Measurements from ENCODE around the gene SYNGAP1.

The SYNGAP1 gene

GRCh38 chr6:33426590-33427511 is 7.0 kb downstream of the SYNGAP1 start:
- no peak for TF ChIP-seq CTCF (IDR thresholded peaks at IDR 0.05; ENCODE audit: low read depth, low read length)
- DNase-seq (ENCODE audit: extremely low read depth, low read depth), result no peak

- no peak; the same call in 1 of the 2 replicates for TF ChIP-seq CTCF (IDR thresholded peaks at IDR 0.05; ENCODE audit: low read depth, low read length)
- no peak for DNase-seq (ENCODE audit: extremely low read depth, low read depth)
Measured at GRCh38 chr6:33427585-33428223, 7.8 kb downstream of the SYNGAP1 start.

GRCh38 chr6:33428224-33428965 is 8.5 kb downstream of the SYNGAP1 start:
- DNase-seq (ENCODE audit: extremely low read depth, low read depth), result no peak

GRCh38 chr6:33428966-33429749 is 9.3 kb downstream of the SYNGAP1 start:
- no peak for TF ChIP-seq CTCF (IDR thresholded peaks at IDR 0.05; ENCODE audit: low read depth, low read length)
- no peak for DNase-seq (ENCODE audit: extremely low read depth, low read depth)

More at GRCh38 chr6:33428224-33428965, 8.5 kb downstream of the SYNGAP1 start:
- peak; percentile 9 for TF ChIP-seq CTCF (IDR thresholded peaks at IDR 0.05; ENCODE audit: low read depth, low read length)

GRCh38 chr6:33429750-33430052 is 9.8 kb downstream of the SYNGAP1 start:
- no peak for TF ChIP-seq CTCF (IDR thresholded peaks at IDR 0.05; ENCODE audit: low read depth, low read length)
- DNase-seq (ENCODE audit: extremely low read depth, low read depth), result no peak

- TF ChIP-seq CTCF (IDR thresholded peaks at IDR 0.05; ENCODE audit: low read depth, low read length), result no peak
- no peak for DNase-seq (ENCODE audit: extremely low read depth, low read depth)
Measured at GRCh38 chr6:33430334-33430733, 10.5 kb downstream of the SYNGAP1 start.

All from AG09319 (cell line).